22Rv1 (cell line): ENCODE data around the gene DCUN1D1.

ENCODE experiments used
- H3K27ac ChIP-seq: fragments of 450-650 bp; 2 replicates; pipeline ENCODE4 v1.5.1; 2017
- CTCF ChIP-seq: fragments of 450-650 bp; IDR thresholded peaks from 2 replicates; pipeline ENCODE4 v1.5.1; 2017; ENCODE audit warnings: mild to moderate bottlenecking
- ZFX ChIP-seq: fragments of 450-650 bp; IDR thresholded peaks from 2 replicates; pipeline ENCODE4 v1.6.1; 2017; ENCODE audit warnings: antibody characterized with exemption, borderline replicate concordance

Gene DCUN1D1

GRCh38 chr3:182919866-182920357, 60.4 kb downstream of the DCUN1D1 start:
- TF ChIP-seq CTCF (no peak), ZFX (no peak)
- no peak overlapping the region for H3K27ac ChIP-seq

GRCh38 chr3:182917134-182917533, 63.2 kb downstream of the DCUN1D1 start:
- no peak overlapping the region for H3K27ac ChIP-seq
- no peak for TF ChIP-seq ZFX
- no peak for TF ChIP-seq CTCF

DNA sequence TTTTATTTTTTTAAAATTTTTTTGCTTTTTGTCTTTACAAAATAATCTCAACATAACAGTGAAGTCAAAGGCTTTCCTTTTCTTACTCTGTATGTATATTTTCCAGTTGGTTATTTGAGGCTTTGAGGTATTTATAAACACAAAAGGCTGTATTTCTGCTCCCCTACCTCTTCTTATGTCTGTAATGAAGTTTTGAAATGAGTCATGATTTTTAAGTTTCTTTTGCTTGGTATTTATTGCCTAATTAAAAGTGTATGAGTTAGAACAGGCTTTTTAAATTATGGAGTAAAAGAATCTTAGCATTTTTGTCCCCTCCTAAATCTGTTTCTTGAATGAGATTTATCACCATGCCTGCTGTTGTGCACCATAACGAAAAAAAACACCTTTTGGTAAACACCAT, 66.0 kb downstream of the DCUN1D1 start:
- no peak for TF ChIP-seq CTCF
- TF ChIP-seq ZFX, result no peak
- H3K27ac ChIP-seq, result no peak overlapping the region

DNA sequence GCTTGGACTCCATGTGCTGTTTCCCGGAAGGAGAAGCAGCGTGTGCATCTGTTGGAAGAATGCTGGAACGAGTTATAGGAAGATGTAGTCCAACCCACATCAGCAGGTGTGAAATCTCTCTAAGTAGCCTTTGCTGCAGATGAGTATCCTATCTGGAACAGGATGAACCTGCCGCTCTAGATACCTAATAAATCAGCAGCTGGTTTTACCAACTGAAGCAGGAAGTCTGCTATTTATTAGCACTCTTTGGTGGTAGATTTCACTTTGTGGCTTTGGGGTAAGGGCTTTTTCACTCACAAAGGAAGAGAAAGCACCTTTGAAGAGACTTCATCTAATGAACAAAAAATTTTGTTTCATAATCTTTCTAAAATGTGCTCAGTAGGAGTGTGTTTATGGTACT, 66.4 kb downstream of the DCUN1D1 start:
- TF ChIP-seq ZFX, result no peak
- TF ChIP-seq CTCF, result no peak
- no peak overlapping the region for H3K27ac ChIP-seq

GRCh38 chr3:182912474-182912873, 67.9 kb downstream of the DCUN1D1 start:
- H3K27ac ChIP-seq, result no peak overlapping the region
- no peak for TF ChIP-seq CTCF
- no peak for TF ChIP-seq ZFX

DNA sequence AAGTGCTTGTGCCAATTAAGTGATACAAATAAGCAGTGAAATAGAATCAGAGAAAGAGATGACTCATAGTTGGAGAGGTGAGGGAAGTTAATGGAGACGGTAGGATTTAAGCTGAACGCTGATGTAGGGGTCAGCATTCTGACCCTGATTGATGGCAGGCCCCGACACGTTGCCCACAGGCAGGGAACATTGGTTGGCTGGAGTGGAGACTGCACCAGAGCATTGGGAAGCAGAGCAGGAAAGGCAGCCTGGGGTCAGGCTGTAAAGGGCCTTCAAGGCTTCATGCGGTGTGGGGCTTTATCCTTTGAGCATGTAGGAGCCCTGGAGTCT, 68.6 kb downstream of the DCUN1D1 start:
- TF ChIP-seq ZFX (no peak), CTCF (no peak)
- H3K27ac ChIP-seq, result no peak overlapping the region

- TF ChIP-seq CTCF, result no peak
- TF ChIP-seq ZFX, result no peak
These were observed 69.2 kb downstream of the DCUN1D1 start for GRCh38 chr3:182910936-182911781.

More at GRCh38 chr3:182910936-182911781, 69.2 kb downstream of the DCUN1D1 start:
- H3K27ac ChIP-seq, result no peak overlapping the region
